Hepatocyte (in vitro differentiated cells): ENCODE measurements around the gene CLEC18C. TPM values are rescaled to one million over a fixed set of nuclear protein-coding genes. Genes with fewer than 3 reads are reported as not detected.
"Not testable (repeated sequence)": the region's sequence is repeated elsewhere in the genome, so short reads cannot be mapped to it uniquely, and the experiment has no call there.

Source experiments
- DNase-seq: peaks from one replicate; pipeline ENCODE4 v3.0.0-alpha.2; 2016; ENCODE audit warnings: low spot score
- H2AFZ ChIP-seq: fragments of 200-600 bp; sonication (generic); 2 replicates; pipeline ENCODE4 v1.6.0; 2016; ENCODE audit warnings: antibody characterized with exemption, mild to moderate bottlenecking
- H3K27ac ChIP-seq: fragments of 200-600 bp; sonication (generic); 2 replicates; pipeline ENCODE4 v1.5.1; 2016; ENCODE audit warnings: mild to moderate bottlenecking
- H3K27me3 ChIP-seq: fragments of 200-600 bp; sonication (generic); 2 replicates; pipeline ENCODE4 v1.6.1; 2016
- H3K36me3 ChIP-seq: fragments of 200-600 bp; sonication (generic); replicated peaks from 2 replicates; pipeline ENCODE4 v1.5.1; 2016; ENCODE audit warnings: low read depth; ENCODE audit not compliant: insufficient read depth
- H3K4me1 ChIP-seq: fragments of 200-600 bp; sonication (generic); 2 replicates; pipeline ENCODE4 v1.5.1; 2016; ENCODE audit warnings: mild to moderate bottlenecking, moderate library complexity; ENCODE audit not compliant: insufficient read depth
- H3K4me2 ChIP-seq: fragments of 200-600 bp; sonication (generic); 2 replicates; pipeline ENCODE4 v1.6.0; 2016
- H3K4me3 ChIP-seq: fragments of 200-600 bp; sonication (generic); 2 replicates; pipeline ENCODE4 v1.5.1; 2016; ENCODE audit warnings: mild to moderate bottlenecking
- H3K79me2 ChIP-seq: fragments of 200-600 bp; sonication (generic); 2 replicates; pipeline ENCODE4 v1.6.0; 2017; ENCODE audit warnings: mild to moderate bottlenecking
- H3K9me2 ChIP-seq: fragments of 200-600 bp; sonication (generic); replicated peaks from 2 replicates; pipeline ENCODE4 v1.6.0; 2017; ENCODE audit warnings: mild to moderate bottlenecking; ENCODE audit not compliant: insufficient read depth
- H3K9me3 ChIP-seq: fragments of 200-600 bp; sonication (generic); 2 replicates; pipeline ENCODE4 v1.5.1; 2016; ENCODE audit warnings: low read depth, mild to moderate bottlenecking
- H4K20me1 ChIP-seq: fragments of 200-600 bp; sonication (generic); 2 replicates; pipeline ENCODE4 v1.6.0; 2016; ENCODE audit warnings: mild to moderate bottlenecking; ENCODE audit not compliant: insufficient read depth, poor library complexity, severe bottlenecking
- EZH2 ChIP-seq: fragments of 200-600 bp; sonication (generic); IDR thresholded peaks from 2 replicates; pipeline ENCODE4 v1.6.1; 2016; ENCODE audit warnings: antibody characterized with exemption, mild to moderate bottlenecking, borderline replicate concordance
- EZH2phosphoT487 ChIP-seq: fragments of 200-600 bp; sonication (generic); IDR thresholded peaks from one replicate; pipeline ENCODE4 v1.6.1; 2018; ENCODE audit warnings: antibody characterized with exemption, mild to moderate bottlenecking, low read depth, moderate library complexity; ENCODE audit not compliant: unreplicated experiment, severe bottlenecking
- WGBS: methylation state at CpG from one replicate; pipeline ENCODE4 v1.1.6; 2016; ENCODE audit warnings: low lambda C conversion rate; ENCODE audit errors: missing lambda C conversion rate; 5-methylcytosine and 5-hydroxymethylcytosine counted together
- polyA plus RNA-seq: library from polyadenylated mRNA; unstranded; fragments of >200 nt; fragmentation: Nextera tagmentation; extraction: Ambion mirVana; gene quantifications from 2 replicates; pipeline ENCODE4 v1.2.1, GENCODE V29; 2016
- total RNA-seq: library from RNA; depleted of rRNA; stranded (reverse); fragments of >200 nt; gene quantifications from 2 replicates; pipeline ENCODE4 v1.2.3, GENCODE V29; 2014
- TF ChIP-seq, protein P1 (sequence below): fragments of 200-600 bp; sonication (generic); IDR thresholded peaks from 2 replicates; pipeline ENCODE4 v1.5.1; 2016; ENCODE audit warnings: antibody characterized with exemption, mild to moderate bottlenecking; ENCODE audit not compliant: poor library complexity

CLEC18C gene
- total and polyA plus RNA-seq, 2 experiments from 2014 or later = not detected

DNA sequence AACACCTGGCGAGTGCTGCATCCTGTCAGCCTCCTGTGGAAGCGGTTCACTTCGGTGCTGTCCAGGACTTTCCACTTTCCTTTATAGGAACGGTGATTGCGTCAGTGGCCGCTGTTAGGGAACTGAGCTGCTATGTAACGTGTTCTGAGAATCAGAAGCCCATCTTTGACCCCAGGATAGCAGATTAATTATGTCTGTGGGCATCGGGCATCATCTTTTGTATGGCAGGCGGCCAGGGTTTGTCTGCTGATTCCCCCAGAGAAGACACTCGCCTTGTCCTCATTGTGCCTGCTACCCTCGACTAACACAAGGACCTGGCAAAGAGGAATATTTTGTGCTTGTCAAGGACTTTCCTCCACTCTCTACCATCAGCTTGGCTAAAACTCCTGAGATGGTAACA, 25.7 kb upstream of the CLEC18C start:
- not testable (repeated sequence) for H2AFZ ChIP-seq, H3K4me3 ChIP-seq, DNase-seq, H3K9me2 ChIP-seq, H3K27ac ChIP-seq, H3K27me3 ChIP-seq, H4K20me1 ChIP-seq, H3K36me3 ChIP-seq, H3K9me3 ChIP-seq, H3K4me2 ChIP-seq, H3K4me1 ChIP-seq, H3K79me2 ChIP-seq
- 94% methylated on average over 11 of the region's 11 CpGs for WGBS

DNA sequence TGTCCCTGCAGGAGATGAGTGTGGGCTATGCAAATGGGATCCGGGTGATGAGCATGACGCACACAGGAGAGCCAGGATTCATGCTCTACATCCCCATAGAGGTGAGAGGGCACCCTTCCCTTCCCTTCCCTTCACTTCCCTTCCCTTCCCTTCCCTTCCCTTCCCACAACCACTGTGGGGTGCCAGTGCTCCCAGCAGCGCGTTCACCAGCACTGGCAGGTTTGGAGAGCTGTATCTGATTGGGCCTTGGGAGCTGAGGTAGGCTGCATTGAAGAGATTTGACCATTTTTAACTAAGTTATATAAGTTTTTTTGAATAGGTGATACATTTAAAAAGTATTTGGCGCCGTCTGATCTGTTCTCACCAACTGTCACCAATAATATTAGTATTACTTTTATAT, 25.1 kb upstream of the CLEC18C start:
- H2AFZ ChIP-seq, H3K79me2 ChIP-seq, H3K4me3 ChIP-seq, H3K27ac ChIP-seq, DNase-seq, H3K4me2 ChIP-seq, H3K36me3 ChIP-seq, H3K9me3 ChIP-seq, H3K27me3 ChIP-seq, H4K20me1 ChIP-seq, H3K9me2 ChIP-seq: not testable (repeated sequence)
- peaks cover 12% of the 10 kb centered on the region for H3K4me1 ChIP-seq
- WGBS = 95% methylated on average over 6 of the region's 6 CpGs

DNA sequence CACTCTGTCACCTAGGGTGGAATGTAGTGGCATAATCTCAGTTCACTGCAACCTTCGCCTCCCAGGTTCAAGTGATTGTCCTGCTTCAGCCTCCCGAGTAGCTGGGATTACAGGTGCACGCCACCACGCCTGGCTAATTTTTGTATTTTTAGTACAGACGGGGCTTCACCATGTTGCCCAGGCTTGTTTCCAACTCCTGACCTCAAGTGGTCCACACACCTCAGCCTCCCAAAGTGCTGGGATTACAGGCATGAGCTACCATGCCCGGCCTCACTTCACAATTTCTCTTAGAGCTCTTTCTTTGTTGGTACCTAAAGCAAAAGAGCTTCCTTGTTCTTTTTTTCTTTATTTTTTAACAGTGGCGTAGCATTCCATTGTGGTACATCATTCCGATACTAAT, 24.3 kb upstream of the CLEC18C start:
- not testable (repeated sequence) for H3K27me3 ChIP-seq, H3K9me2 ChIP-seq, H2AFZ ChIP-seq, H3K9me3 ChIP-seq, H4K20me1 ChIP-seq, DNase-seq, H3K4me3 ChIP-seq, H3K36me3 ChIP-seq, H3K79me2 ChIP-seq, H3K27ac ChIP-seq, H3K4me2 ChIP-seq
- WGBS = 98% methylated on average over 8 of the region's 8 CpGs
- peaks cover 13% of the 10 kb centered on the region for H3K4me1 ChIP-seq

DNA sequence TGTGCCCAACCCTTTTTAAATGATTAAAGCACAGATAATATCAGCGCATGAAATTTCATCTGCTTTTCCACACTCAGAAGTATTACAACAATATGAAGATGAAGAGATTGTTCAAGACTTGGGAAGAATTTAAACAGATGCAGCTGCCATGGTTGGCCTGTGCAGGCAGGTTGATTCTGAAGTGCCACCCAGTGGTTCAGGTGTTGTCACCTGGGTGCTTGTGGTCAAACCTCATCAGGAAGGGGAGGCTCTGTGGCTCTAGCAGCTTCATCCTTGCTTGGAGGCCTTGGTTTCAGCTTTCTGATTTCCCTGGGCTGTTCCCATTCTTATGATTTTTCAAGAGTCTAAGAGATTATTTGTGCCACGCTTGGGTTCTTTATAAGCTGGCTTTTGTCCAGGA, 22.2 kb upstream of the CLEC18C start:
- no peak for TF ChIP-seq EZH2
- TF ChIP-seq, protein P1, sequence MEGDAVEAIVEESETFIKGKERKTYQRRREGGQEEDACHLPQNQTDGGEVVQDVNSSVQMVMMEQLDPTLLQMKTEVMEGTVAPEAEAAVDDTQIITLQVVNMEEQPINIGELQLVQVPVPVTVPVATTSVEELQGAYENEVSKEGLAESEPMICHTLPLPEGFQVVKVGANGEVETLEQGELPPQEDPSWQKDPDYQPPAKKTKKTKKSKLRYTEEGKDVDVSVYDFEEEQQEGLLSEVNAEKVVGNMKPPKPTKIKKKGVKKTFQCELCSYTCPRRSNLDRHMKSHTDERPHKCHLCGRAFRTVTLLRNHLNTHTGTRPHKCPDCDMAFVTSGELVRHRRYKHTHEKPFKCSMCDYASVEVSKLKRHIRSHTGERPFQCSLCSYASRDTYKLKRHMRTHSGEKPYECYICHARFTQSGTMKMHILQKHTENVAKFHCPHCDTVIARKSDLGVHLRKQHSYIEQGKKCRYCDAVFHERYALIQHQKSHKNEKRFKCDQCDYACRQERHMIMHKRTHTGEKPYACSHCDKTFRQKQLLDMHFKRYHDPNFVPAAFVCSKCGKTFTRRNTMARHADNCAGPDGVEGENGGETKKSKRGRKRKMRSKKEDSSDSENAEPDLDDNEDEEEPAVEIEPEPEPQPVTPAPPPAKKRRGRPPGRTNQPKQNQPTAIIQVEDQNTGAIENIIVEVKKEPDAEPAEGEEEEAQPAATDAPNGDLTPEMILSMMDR = no peak
- no peak for TF ChIP-seq EZH2phosphoT487
- H3K9me3 ChIP-seq = no peaks in the 10 kb centered on the region
- H3K4me1 ChIP-seq = peaks cover 13% of the 10 kb centered on the region
- no peak overlapping the region for H3K4me3 ChIP-seq
- H3K36me3 ChIP-seq = no peaks in the 10 kb centered on the region
- no peaks in the 10 kb centered on the region for H4K20me1 ChIP-seq
- no peak overlapping the region for H3K4me2 ChIP-seq
- no peaks in the 10 kb centered on the region for H3K9me2 ChIP-seq
- no peaks in the 10 kb centered on the region for H3K79me2 ChIP-seq
- H3K27ac ChIP-seq = peak overlapping the region; percentile 88
- WGBS = 91% methylated on average over 2 of the region's 2 CpGs
- DNase-seq = peak; percentile 4
- no peak overlapping the region for H2AFZ ChIP-seq
- H3K27me3 ChIP-seq = no peaks in the 10 kb centered on the region

DNA sequence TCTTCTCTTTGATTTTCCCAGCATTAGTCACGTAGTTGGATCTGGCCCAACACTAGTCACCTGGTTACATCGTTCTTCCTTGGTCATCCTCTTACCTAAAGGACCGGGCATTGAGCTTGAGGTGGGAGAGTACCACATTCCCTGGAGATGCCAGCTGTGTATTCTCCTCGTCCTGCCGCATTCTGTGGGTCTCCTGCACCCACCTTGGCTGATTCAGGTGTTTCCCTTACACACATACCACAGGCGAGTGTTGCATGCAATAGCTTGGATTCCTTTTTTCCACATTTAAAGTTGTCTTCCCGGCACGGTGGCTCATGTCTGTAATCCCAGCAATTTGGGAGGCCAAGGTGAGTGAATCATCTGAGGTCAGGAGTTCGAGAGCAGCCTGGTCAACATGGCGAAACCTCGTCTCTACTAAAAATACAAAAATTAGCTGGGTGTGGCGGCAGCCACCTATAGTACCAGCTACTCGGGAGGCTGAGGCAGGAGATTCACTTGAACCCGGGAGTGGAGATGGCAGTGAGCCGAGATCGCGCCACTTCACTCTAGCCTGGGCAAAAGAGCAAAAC, 21.6 kb upstream of the CLEC18C start:
- Histone ChIP-seq H3K4me3 (no peak overlapping the region), H3K79me2 (no peaks in the 10 kb centered on the region), H3K4me1 (peaks cover 13% of the 10 kb centered on the region), H3K4me2 (peak overlapping the region; percentile 68), H3K27ac (peak overlapping the region; percentile 88), H3K36me3 (no peaks in the 10 kb centered on the region), H3K27me3 (no peaks in the 10 kb centered on the region), H2AFZ (no peak overlapping the region), H3K9me3 (no peaks in the 10 kb centered on the region), H4K20me1 (no peaks in the 10 kb centered on the region), H3K9me2 (no peaks in the 10 kb centered on the region)
- DNase-seq = peak; percentile 12
- 92% methylated on average over 17 of the region's 17 CpGs for WGBS
- TF ChIP-seq, protein P1 = no peak
- no peak for TF ChIP-seq EZH2
- TF ChIP-seq EZH2phosphoT487 = no peak
